Erythroblast (primary cell): ENCODE data around the gene PCSK7.

Source experiments
- GATA1 ChIP-seq: IDR thresholded peaks from 2 replicates; pipeline ENCODE4 v1.6.1; 2011; ENCODE audit warnings: low read depth, mild to moderate bottlenecking, control low read depth, low read length, moderate library complexity
- POLR2A ChIP-seq: IDR thresholded peaks from 2 replicates; pipeline ENCODE4 v1.6.1; 2011; ENCODE audit warnings: mild to moderate bottlenecking, low read length

- TF ChIP-seq POLR2A (no peak), GATA1 (no peak)
Observed at GRCh38 chr11:117171007-117171403, 60.9 kb downstream of the PCSK7 start.
